PFSK-1 (cell line): ENCODE results near the gene SLC5A5.
A peak's percentile ranks its signal among the peaks of the same experiment; 100 is the strongest.

Source experiments
- FOXP2 ChIP-seq: optimal IDR thresholded peaks from 2 replicates; pipeline ENCODE3; 2011; ENCODE audit warnings: borderline replicate concordance, control low read depth, inconsistent platforms; ENCODE audit not compliant: insufficient read depth; ENCODE audit errors: extremely low read length, extremely low read depth
- POLR2AphosphoS5 ChIP-seq: IDR thresholded peaks from 2 replicates; pipeline ENCODE4 v1.6.1; 2012; ENCODE audit warnings: low read depth, mild to moderate bottlenecking, control low read depth, low read length, moderate library complexity
- REST ChIP-seq, 2 experiments: IDR thresholded peaks; 2 replicates each; pipeline versions ENCODE4 v1.6.1 to v1.8.0; 2011 to 2012; ENCODE audit warnings: low read depth in 2 of 2, low read length in 2 of 2, control low read depth in 1 of 2, inconsistent platforms in 1 of 2, mild to moderate bottlenecking in 1 of 2, moderate library complexity in 1 of 2; ENCODE audit not compliant: insufficient read depth in 1 of 2
- SIN3A ChIP-seq: IDR thresholded peaks from 2 replicates; pipeline ENCODE4 v1.6.1; 2012; ENCODE audit warnings: mild to moderate bottlenecking, low read length, moderate library complexity, borderline replicate concordance; ENCODE audit not compliant: insufficient read depth
- TAF1 ChIP-seq: IDR thresholded peaks from 2 replicates; pipeline ENCODE4 v1.6.1; 2012; ENCODE audit warnings: low read length, control low read depth, borderline replicate concordance; ENCODE audit not compliant: insufficient read depth

Gene SLC5A5

GRCh38 chr19:17937371-17937900, 65.7 kb downstream of the SLC5A5 start:
- no peak for TF ChIP-seq POLR2AphosphoS5
- TF ChIP-seq REST (IDR thresholded peaks at IDR 0.05; ENCODE audit: insufficient read depth in 1 of 2, low read depth in 2 of 2, low read length in 2 of 2), result no peak
- no peak for TF ChIP-seq TAF1
- TF ChIP-seq FOXP2, result no peak
- TF ChIP-seq SIN3A, result no peak

GRCh38 chr19:17938092-17938845, 66.5 kb downstream of the SLC5A5 start:
- TF ChIP-seq FOXP2, result peak; percentile 54
- no peak for TF ChIP-seq SIN3A
- no peak for TF ChIP-seq TAF1
- TF ChIP-seq POLR2AphosphoS5, result no peak
- TF ChIP-seq REST (IDR thresholded peaks at IDR 0.05; ENCODE audit: insufficient read depth in 1 of 2, low read depth in 2 of 2, low read length in 2 of 2), result no peak

GRCh38 chr19:17942181-17942580, 70.4 kb downstream of the SLC5A5 start:
- no peak for TF ChIP-seq TAF1
- TF ChIP-seq POLR2AphosphoS5, result no peak
- no peak for TF ChIP-seq SIN3A
- TF ChIP-seq FOXP2, result no peak
- no peak for TF ChIP-seq REST (IDR thresholded peaks at IDR 0.05; ENCODE audit: insufficient read depth in 1 of 2, low read depth in 2 of 2, low read length in 2 of 2)

- no peak for TF ChIP-seq REST (IDR thresholded peaks at IDR 0.05; ENCODE audit: insufficient read depth in 1 of 2, low read depth in 2 of 2, low read length in 2 of 2)
- TF ChIP-seq SIN3A, result no peak
- no peak for TF ChIP-seq TAF1
- no peak for TF ChIP-seq FOXP2
- TF ChIP-seq POLR2AphosphoS5, result no peak
Observed at GRCh38 chr19:17942582-17943273, 71.0 kb downstream of the SLC5A5 start.
